HepG2 (cell line): ENCODE data around the gene PSMD1. TPM values are rescaled to one million over a fixed set of nuclear protein-coding genes. Genes with fewer than 3 reads are reported as not detected.

ENCODE experiments used
- ATF7-NPFF ChIP-seq: sonication (generic); formaldehyde crosslinking; IDR thresholded peaks from 2 replicates; pipeline ENCODE4 v1.8.1; 2023; ENCODE audit warnings: mild to moderate bottlenecking, low read depth, missing genetic modification reagents, moderate library complexity
- FOXA1 ChIP-seq, 2 experiments: fragments of 450-650 bp in 1 of 2; sonication (generic) in 1 of 2; formaldehyde crosslinking in 1 of 2; IDR thresholded peaks; 2 replicates each; pipeline versions ENCODE4 v1.4.0 to v1.6.1; 2016 to 2020; ENCODE audit warnings: missing genetic modification reagents in 1 of 2
- FOXJ3 ChIP-seq: sonication (generic); formaldehyde crosslinking; IDR thresholded peaks from 2 replicates; pipeline ENCODE4 v1.4.0; 2020; ENCODE audit warnings: missing genetic modification reagents, mild to moderate bottlenecking, borderline replicate concordance
- HMGA1 ChIP-seq: sonication (generic); formaldehyde crosslinking; conservative IDR thresholded peaks from 2 replicates; pipeline ENCODE4 v1.4.0; 2020; ENCODE audit warnings: missing genetic modification reagents
- JUN ChIP-seq: sonication (generic); formaldehyde crosslinking; IDR thresholded peaks from 2 replicates; pipeline ENCODE4 v1.4.0; 2020; ENCODE audit warnings: mild to moderate bottlenecking, missing genetic modification reagents
- UBTF ChIP-seq: sonication (generic); formaldehyde crosslinking; IDR thresholded peaks from 2 replicates; pipeline ENCODE4 v1.4.0; 2020; ENCODE audit warnings: mild to moderate bottlenecking, missing genetic modification reagents
- ZNF142 ChIP-seq: sonication (generic); formaldehyde crosslinking; IDR thresholded peaks from 2 replicates; pipeline ENCODE4 v1.4.0; 2020; ENCODE audit warnings: missing genetic modification reagents
- ZNF318 ChIP-seq: sonication (generic); formaldehyde crosslinking; IDR thresholded peaks from 2 replicates; pipeline ENCODE4 v1.4.0; 2020; ENCODE audit warnings: mild to moderate bottlenecking, missing genetic modification reagents
- ZNF563 ChIP-seq: sonication (generic); formaldehyde crosslinking; IDR thresholded peaks from 2 replicates; pipeline ENCODE4 v1.8.0; 2022; ENCODE audit warnings: mild to moderate bottlenecking, moderate library complexity, missing genetic modification reagents
- ZNF737 ChIP-seq: sonication (generic); formaldehyde crosslinking; IDR thresholded peaks from 2 replicates; pipeline ENCODE4 v1.5.0; 2020; ENCODE audit warnings: missing genetic modification reagents, mild to moderate bottlenecking, borderline replicate concordance
- polyA plus RNA-seq, 8 experiments: library from polyadenylated mRNA; depleted of rRNA in 3 of 8; stranded (reverse) in 7 of 8; unstranded in 1 of 8; fragments of >200 nt; fragmentation: Illumina TruSeq in 4 of 8; extraction: Trizol in 4 of 8; gene quantifications; 2 replicates each; pipeline versions ENCODE4 v1.2.1 to v1.2.3, GENCODE V29; 2011 to 2016; ENCODE audit warnings: low read depth in 4 of 8, missing spikeins in 1 of 8, mixed read lengths in 1 of 8; ENCODE audit not compliant: insufficient read depth in 1 of 8
- total RNA-seq, 5 experiments: library from RNA; depleted of rRNA; stranded (reverse); fragments of >200 nt; fragmentation: Illumina TruSeq; extraction: Trizol; gene quantifications; 2 replicates each; pipeline ENCODE4 v1.2.3, GENCODE V29; 2016; ENCODE audit warnings: low read depth in 1 of 5

Gene PSMD1
- total and polyA plus RNA-seq, 2 of the 13 experiments (the other 11 are each of a cell fraction or from before 2014, with no cell fraction given) = 136 to 191 TPM

GRCh38 chr2:231052494-231053451, 3.9 kb upstream of the PSMD1 start (continued):
- no peak for TF ChIP-seq HMGA1 (CRISPR knock-in tag)
- peak; percentile 78; the same call in 1 of the 2 replicates for TF ChIP-seq ZNF737 (CRISPR knock-in tag)
- peak; percentile 71; the same call in 1 of the 2 replicates for TF ChIP-seq JUN (CRISPR knock-in tag)
- peak; percentile 90 for TF ChIP-seq ZNF563 (CRISPR knock-in tag)
- TF ChIP-seq UBTF = peak; percentile 96
- no peak for TF ChIP-seq FOXA1 (IDR thresholded peaks at IDR 0.05)
- 0 out of 2 replicates have a peak, but pooled peaks have one; percentile 6 for TF ChIP-seq FOXA1 (CRISPR knock-in tag; IDR thresholded peaks at IDR 0.05)
- peak; percentile 79 for TF ChIP-seq FOXJ3 (CRISPR knock-in tag)
- peak; percentile 56; the same call in 1 of the 2 replicates for TF ChIP-seq ZNF318
- TF ChIP-seq ATF7-NPFF = peak; percentile 66
- peak; percentile 83; the same call in 1 of the 2 replicates for TF ChIP-seq ZNF142 (CRISPR knock-in tag)
